Measurements from ENCODE around the gene KATNAL1.

- TF ChIP-seq, protein P1, sequence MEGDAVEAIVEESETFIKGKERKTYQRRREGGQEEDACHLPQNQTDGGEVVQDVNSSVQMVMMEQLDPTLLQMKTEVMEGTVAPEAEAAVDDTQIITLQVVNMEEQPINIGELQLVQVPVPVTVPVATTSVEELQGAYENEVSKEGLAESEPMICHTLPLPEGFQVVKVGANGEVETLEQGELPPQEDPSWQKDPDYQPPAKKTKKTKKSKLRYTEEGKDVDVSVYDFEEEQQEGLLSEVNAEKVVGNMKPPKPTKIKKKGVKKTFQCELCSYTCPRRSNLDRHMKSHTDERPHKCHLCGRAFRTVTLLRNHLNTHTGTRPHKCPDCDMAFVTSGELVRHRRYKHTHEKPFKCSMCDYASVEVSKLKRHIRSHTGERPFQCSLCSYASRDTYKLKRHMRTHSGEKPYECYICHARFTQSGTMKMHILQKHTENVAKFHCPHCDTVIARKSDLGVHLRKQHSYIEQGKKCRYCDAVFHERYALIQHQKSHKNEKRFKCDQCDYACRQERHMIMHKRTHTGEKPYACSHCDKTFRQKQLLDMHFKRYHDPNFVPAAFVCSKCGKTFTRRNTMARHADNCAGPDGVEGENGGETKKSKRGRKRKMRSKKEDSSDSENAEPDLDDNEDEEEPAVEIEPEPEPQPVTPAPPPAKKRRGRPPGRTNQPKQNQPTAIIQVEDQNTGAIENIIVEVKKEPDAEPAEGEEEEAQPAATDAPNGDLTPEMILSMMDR (IDR thresholded peaks at IDR 0.05; ENCODE audit: insufficient read depth, low read depth, low read length) = no peak
- no peak for TF ChIP-seq EZH2 (IDR thresholded peaks at IDR 0.05; ENCODE audit: insufficient read depth, low read length)
These were observed 153.6 kb downstream of the KATNAL1 start for GRCh38 chr13:30153545-30154426.
